ENCODE data around the gene STK38L.
"Not testable (repeated sequence)": the region's sequence is repeated elsewhere in the genome, so short reads cannot be mapped to it uniquely, and the experiment has no call there.

The STK38L gene

DNA sequence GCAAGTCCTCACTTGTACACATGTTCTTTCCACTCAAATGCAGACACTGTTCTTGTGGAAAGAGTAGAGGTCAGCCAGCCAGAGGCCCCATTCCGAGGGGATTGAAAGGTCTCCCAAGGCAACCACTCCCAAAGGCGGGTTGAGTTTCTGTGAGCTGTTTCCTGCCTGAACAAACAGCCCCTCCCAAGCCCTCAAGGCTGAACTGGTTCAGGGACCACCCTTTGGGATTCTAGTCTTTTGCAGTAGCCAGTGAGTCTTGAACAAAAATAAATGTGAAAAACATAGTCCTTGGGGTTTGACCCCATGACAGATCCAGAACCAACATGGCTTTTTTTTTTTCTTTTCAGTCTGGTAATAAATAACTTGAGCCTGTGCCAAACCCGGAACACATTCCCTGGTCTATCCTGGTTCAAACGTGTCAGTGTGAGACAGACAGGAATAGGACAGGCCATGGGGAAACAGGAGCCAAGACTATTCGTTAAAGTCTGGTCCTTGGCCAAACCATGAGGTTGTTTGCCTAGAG lies 17.6 kb upstream of the STK38L start:
- DNase-seq (ENCODE audit: low spot score) = no peak

DNA sequence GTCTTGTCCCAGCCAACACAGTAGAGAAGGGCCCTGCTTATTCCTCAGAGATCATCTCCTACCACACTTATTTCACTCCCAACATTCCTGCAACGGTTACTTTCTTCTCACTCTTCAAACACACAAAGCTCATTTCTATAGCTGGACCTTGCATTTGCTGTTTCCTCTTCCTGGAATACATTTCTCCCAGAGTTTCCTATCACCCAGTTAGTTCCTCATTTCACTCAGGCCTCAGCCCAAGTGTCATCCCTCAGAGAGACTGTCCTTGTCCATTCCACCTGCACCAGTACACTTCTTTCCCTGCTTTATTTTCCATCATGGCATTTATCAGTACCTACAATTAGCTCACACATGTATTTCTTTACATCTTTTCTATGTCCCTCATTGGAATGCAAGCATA lies 14.7 kb upstream of the STK38L start:
- no peak for DNase-seq (ENCODE audit: low spot score)

- DNase-seq (ENCODE audit: low spot score) = not testable (repeated sequence)
Observed at GRCh38 chr12:27231374-27231773, 12.7 kb upstream of the STK38L start.

DNA sequence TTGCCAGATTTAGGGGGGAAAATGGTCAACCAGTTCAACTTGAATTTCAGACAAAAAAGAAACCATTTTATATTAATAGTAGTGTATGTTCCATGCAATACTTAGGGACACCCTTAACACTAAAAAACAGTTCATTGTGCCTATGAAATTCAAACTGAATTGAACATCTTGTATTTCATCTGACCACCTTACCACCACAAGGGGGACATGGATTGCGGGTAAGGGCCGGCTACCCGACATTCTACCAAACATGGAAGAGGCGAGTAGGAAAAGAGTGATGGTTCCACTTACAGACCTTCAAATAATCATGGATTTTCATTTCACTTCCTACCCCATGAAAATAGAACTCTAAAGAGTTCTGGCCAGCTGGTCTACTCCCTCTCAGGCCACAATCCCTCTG lies 10.3 kb upstream of the STK38L start:
- DNase-seq (ENCODE audit: low spot score) = no peak

DNA sequence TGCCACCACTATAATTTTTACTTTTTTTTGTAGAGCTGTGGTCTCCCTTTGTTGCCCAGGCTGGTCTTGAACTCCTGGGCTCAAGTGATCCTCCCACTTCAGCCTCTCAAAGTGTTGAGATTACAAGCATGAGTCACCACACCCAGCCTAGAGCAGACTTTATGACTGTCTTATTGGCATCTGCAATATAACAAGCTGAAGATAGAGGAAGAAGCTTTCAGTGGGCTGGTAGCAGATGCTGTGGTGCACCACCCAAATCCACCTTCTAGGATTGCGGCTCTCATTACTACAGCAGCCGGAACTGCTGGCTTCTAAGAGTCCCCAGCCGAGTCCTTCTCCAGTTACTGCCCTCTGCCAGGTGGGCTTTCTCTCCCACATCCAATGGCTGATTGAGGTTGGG lies 7.6 kb upstream of the STK38L start:
- DNase-seq (ENCODE audit: low spot score) = no peak

DNA sequence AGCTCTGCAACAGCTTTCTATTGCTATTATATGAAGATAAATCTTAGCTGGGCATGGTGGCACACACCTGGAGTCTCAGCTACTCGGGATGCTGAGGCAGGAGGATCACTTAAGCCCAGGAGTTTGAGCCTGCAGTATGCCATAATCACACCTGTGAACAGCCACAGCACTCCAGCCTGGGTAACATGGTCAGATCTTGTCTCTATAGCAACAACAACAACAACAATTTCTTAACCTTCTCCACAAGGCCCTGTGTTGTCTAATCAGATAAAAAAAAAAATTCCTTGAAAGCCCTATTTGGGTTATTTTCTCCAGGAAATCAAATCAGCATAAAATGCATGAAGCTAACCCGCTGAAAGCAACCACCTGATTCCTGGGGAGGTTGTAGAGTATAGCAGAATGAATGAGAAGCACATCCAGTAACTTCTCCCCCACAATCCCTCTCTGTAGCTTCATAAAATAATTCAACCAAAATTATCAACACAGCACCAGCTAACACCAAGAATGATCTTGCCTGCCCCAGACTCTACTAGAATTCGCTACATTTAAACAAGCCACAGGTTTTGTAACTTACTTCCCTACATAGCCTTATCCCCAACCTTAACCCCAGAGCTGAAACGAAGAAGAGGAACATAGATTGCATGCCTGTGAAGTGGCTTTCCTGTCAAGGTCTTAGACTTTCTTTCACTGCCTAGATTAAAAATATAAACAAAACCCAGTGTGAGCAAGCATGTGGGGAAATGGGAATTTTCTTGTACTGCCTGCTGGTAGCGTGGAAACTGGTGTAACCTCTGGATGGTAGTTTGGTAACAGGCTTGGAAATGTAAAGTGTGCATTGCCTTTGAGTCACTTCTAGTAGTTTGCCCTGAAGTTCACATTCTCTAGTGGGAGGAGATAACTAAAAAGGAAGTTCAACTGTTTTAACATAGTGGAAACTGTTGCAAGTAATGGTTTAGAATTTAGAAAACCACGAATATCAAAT lies 6.0 kb upstream of the STK38L start:
- no peak for DNase-seq (ENCODE audit: low spot score)

GRCh38 chr12:27243006-27243405 lies 1.1 kb upstream of the STK38L start:
- no peak for DNase-seq (ENCODE audit: low spot score)

GRCh38 chr12:27244689-27245488 lies 803 bp downstream of the STK38L start:
- DNase-seq (ENCODE audit: low spot score) = no peak

DNA sequence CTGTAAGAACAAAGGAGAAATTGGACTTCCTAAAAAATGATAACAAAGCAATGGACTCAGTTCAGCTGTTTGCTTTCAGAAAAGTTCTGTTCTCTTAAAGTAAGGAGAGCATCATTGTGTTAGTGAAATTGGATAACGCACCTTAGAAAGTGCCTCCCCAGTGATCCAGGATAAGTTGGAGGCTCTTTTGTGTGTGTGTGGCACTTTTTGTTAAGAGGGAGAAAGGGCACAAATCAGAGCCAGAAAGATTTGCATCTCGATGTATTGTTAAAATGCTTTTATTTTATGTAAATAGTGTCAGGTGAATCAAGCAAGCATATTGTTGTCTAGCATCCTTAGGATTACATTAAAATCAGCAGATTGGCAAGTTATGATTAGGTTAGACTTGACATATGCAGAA lies 2.1 kb downstream of the STK38L start:
- DNase-seq (ENCODE audit: low spot score) = no peak

GRCh38 chr12:27246774-27247173 lies 2.7 kb downstream of the STK38L start:
- DNase-seq (ENCODE audit: low spot score) = no peak

DNA sequence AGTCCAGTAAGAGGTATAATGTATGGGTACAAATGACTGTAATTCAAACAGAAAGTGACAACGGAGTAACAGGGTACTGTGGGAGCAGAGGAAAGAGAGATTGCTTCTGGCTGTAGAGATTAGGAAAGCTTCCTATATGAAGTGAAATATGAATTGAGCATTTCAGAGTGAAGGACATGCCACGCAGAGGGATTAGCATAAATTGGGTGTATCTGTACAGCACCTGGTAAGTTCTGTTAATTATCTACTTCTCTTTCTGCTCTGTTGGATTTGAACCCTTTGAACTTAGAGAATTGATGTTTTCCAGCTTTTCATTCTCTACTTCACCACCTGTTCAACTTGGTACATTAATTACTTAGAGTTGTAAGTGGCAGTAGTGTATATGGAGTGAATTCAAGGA lies 8.8 kb downstream of the STK38L start:
- DNase-seq (ENCODE audit: low spot score) = no peak

DNA sequence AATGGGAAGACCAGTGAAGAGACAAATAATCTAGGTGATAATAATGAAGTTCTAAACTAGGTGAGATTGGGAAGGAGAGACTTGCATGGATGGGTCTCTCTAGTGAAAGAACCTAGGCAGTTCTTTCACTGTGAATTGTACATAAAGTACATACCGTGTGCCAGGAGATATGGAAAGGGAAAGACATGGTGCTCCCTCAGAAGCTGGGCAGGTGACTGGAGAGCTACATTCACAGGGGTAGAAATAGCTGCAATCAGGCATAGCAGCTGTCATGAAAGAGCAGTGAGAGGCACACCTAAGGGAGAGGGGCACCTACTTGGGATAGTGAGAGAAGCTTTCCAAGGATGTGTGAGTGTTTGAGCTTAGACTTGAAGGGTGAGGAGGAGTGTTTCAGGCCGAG lies 9.3 kb downstream of the STK38L start:
- no peak for DNase-seq (ENCODE audit: low spot score)

GRCh38 chr12:27255806-27256205 lies 11.7 kb downstream of the STK38L start:
- no peak for DNase-seq (ENCODE audit: low spot score)

- peak; percentile 32 for DNase-seq (ENCODE audit: low spot score)
Observed at GRCh38 chr12:27257104-27257843, 13.2 kb downstream of the STK38L start.

- DNase-seq (ENCODE audit: low spot score) = peak; percentile 46
Observed at GRCh38 chr12:27260746-27261145, 16.7 kb downstream of the STK38L start.

- DNase-seq (ENCODE audit: low spot score) = no peak
Observed at GRCh38 chr12:27261866-27262265, 17.8 kb downstream of the STK38L start.

- no peak for DNase-seq (ENCODE audit: low spot score)
Observed at GRCh38 chr12:27270148-27270547, 26.1 kb downstream of the STK38L start.

- no peak for DNase-seq (ENCODE audit: low spot score)
Observed at GRCh38 chr12:27271206-27271605, 27.1 kb downstream of the STK38L start.

DNA sequence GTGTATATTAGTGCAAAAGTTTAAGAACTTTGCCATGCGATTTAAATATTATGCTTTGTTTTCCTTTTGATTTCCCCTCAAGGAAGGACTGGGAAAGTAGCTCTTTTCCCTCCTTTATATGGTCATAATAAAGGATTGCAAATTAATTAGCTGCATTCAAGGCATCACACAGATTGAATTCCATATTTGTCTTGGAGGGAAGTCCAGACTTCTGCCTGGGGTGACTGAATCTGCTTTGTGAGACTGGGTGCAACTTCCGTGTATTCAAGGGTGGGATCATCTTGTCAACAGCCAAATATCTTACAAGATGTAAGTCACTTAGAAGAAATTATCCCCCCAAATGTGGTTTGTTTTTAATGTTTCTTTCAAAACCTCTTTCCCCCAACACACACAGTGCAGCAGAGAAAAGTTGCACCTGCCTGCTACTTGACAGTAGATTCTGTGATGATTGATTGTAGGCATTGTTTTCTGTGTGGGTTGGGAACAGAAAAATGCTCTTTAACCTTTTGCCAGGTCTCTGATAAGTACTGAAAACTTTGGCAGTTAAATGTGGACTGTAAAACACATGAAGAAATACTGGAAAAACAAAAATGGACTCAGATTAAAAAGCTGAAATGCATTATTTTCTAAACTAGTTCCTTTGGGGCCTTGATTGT lies 28.4 kb downstream of the STK38L start:
- no peak for DNase-seq (ENCODE audit: low spot score)

- DNase-seq (ENCODE audit: low spot score) = no peak
Observed at GRCh38 chr12:27273114-27273513, 29.0 kb downstream of the STK38L start.

GRCh38 chr12:27274706-27275105 lies 30.6 kb downstream of the STK38L start:
- DNase-seq (ENCODE audit: low spot score) = no peak

DNA sequence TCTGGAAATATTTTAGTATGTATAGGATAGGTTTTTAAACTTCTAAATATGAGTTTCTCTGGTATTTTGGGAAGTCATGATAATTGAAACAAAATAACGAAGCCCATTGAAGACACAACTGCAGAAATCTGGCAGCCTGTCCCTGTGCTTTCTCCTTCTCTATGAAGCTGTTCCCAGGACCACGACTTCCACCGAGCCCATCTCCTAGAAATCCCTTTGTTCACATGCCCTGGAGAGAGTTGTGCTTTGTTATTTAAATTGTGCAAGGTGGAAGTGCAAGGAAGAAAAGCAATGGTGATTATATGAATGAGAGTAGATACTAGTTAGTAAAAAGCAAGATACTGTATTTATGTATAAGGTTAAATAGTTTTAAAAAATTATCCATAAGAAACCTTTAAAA lies 32.2 kb downstream of the STK38L start:
- no peak for DNase-seq (ENCODE audit: low spot score)
